ENCODE results near the gene PLCB4. TPM values are rescaled to one million over a fixed set of nuclear protein-coding genes. Genes with fewer than 3 reads are reported as not detected.

PLCB4 gene
- total RNA-seq, 2 donors from 2014 or later: not detected

GRCh38 chr20:9348316-9348715 lies 279.4 kb downstream of the PLCB4 start:
- Mint-ChIP-seq H3K4me3 (no peak overlapping the region), H3K27ac (no peak overlapping the region), H3K4me1 (ENCODE audit: low read depth in 2 of 2) (no peaks in the 10 kb centered on the region), H3K9me3 (peaks cover 3% of the 10 kb centered on the region), H3K27me3 (peaks cover 4 to 5% of the 10 kb centered on the region in 2 donors), H3K36me3 (no peaks in the 10 kb centered on the region)
- ATAC-seq: no peak
- no peak for DNase-seq (ENCODE audit: low spot score)

DNA sequence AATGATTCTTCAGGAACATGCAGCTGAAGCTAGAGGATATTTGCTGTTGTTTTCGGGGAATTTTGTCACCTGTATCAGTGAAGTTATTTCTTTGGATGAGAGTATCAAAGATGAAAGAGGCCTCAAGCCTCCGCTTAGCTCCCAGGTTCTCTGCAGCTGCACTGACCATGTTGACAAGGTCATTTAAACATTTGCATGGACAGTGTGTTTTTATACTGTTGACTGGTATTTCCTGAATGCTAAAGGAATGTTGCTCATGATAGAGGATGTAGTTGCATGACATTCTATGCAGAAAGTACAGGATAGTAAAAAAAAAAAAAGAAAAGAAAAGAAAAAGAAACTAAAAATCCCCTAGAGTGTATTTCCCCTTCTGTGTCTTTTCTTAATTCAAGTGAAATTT lies 279.9 kb downstream of the PLCB4 start:
- Mint-ChIP-seq H3K4me1 (ENCODE audit: low read depth in 2 of 2) (no peaks in the 10 kb centered on the region), H3K4me3 (no peak overlapping the region)

GRCh38 chr20:9349249-9349648 lies 280.4 kb downstream of the PLCB4 start:
- Mint-ChIP-seq H3K4me1 (ENCODE audit: low read depth in 2 of 2) (no peaks in the 10 kb centered on the region), H3K36me3 (no peaks in the 10 kb centered on the region), H3K9me3 (peaks cover 1% of the 10 kb centered on the region), H3K27ac (no peak overlapping the region), H3K27me3 (peaks cover 1 to 3% of the 10 kb centered on the region in 2 donors), H3K4me3 (no peak overlapping the region)
- ATAC-seq: no peak
- DNase-seq (ENCODE audit: low spot score): no peak

More for the DNA sequence above, 279.9 kb downstream of the PLCB4 start:
- H3K36me3 Mint-ChIP-seq: no peaks in the 10 kb centered on the region
- DNase-seq (ENCODE audit: low spot score): no peak
- H3K9me3 Mint-ChIP-seq: peaks cover 3% of the 10 kb centered on the region
- H3K27ac Mint-ChIP-seq: no peak overlapping the region
- H3K27me3 Mint-ChIP-seq: peaks cover 4 to 5% of the 10 kb centered on the region in 2 donors
- no peak for ATAC-seq

- ATAC-seq (no peak), DNase-seq (ENCODE audit: low spot score) (no peak)
- Mint-ChIP-seq H3K27me3 (no peaks in the 10 kb centered on the region), H3K36me3 (no peaks in the 10 kb centered on the region), H3K4me3 (no peak overlapping the region), H3K4me1 (ENCODE audit: low read depth in 2 of 2) (no peaks in the 10 kb centered on the region), H3K27ac (no peak overlapping the region), H3K9me3 (no peaks in the 10 kb centered on the region)
Measured at GRCh38 chr20:9352739-9353138, 283.9 kb downstream of the PLCB4 start.

GRCh38 chr20:9353180-9353915 lies 284.5 kb downstream of the PLCB4 start:
- ATAC-seq: no peak
- H3K4me1 Mint-ChIP-seq (ENCODE audit: low read depth in 2 of 2): no peaks in the 10 kb centered on the region
- no peak overlapping the region for H3K4me3 Mint-ChIP-seq
- H3K27ac Mint-ChIP-seq: no peak overlapping the region
- no peaks in the 10 kb centered on the region for H3K27me3 Mint-ChIP-seq
- no peaks in the 10 kb centered on the region for H3K9me3 Mint-ChIP-seq
- H3K36me3 Mint-ChIP-seq: no peaks in the 10 kb centered on the region
- DNase-seq (ENCODE audit: low spot score): no peak

GRCh38 chr20:9353916-9354276 lies 285.0 kb downstream of the PLCB4 start:
- no peak for ATAC-seq
- Mint-ChIP-seq H3K27me3 (no peaks in the 10 kb centered on the region), H3K27ac (no peak overlapping the region), H3K36me3 (no peaks in the 10 kb centered on the region), H3K9me3 (no peaks in the 10 kb centered on the region), H3K4me3 (no peak overlapping the region), H3K4me1 (ENCODE audit: low read depth in 2 of 2) (no peaks in the 10 kb centered on the region)
- DNase-seq (ENCODE audit: low spot score): no peak

DNA sequence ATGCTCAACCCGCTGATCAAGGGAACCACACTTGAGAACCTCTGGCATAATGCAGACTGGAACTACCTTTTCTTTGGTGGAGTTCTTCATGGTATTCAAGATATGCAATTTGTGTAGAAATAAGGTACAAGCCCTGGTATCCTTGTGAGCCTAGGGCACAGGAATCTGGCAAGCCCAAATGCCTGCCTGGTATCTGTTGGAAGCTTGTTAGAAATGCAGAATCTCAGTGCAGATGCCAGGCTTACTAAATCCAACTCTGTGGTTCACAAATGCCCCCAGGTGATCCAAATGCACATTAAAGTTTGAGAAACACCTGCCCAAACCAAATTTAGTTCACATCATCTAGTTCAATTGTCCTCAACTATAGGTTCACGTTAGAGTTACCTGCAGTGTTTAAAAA lies 285.7 kb downstream of the PLCB4 start:
- ATAC-seq: no peak
- H3K9me3 Mint-ChIP-seq: no peaks in the 10 kb centered on the region
- no peak overlapping the region for H3K27ac Mint-ChIP-seq
- no peaks in the 10 kb centered on the region for H3K36me3 Mint-ChIP-seq
- H3K27me3 Mint-ChIP-seq: no peaks in the 10 kb centered on the region
- no peaks in the 10 kb centered on the region for H3K4me1 Mint-ChIP-seq (ENCODE audit: low read depth in 2 of 2)
- no peak overlapping the region for H3K4me3 Mint-ChIP-seq
- DNase-seq (ENCODE audit: low spot score): no peak

DNA sequence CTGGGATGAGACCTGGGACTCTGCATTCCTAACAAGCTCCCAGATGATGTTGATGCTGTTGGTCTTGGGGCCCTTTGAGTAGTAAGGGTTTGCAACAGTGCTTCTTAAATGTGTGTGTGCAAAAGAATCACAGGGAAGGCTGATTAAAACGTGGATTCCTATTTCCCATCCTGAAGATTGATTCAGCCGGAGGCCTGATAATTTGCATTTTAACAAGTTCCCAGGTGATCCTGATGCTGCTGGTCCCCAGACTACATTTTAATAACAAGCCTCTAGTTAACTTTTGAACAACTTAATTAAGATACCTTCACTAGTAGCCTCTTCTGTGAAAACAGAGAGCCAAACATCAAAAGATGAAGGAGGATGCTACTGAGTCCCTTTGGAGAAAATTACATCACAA lies 289.1 kb downstream of the PLCB4 start:
- no peaks in the 10 kb centered on the region for H3K36me3 Mint-ChIP-seq
- H3K27ac Mint-ChIP-seq: no peak overlapping the region
- DNase-seq (ENCODE audit: low spot score): no peak
- no peaks in the 10 kb centered on the region for H3K9me3 Mint-ChIP-seq
- H3K27me3 Mint-ChIP-seq: no peaks in the 10 kb centered on the region
- no peaks in the 10 kb centered on the region for H3K4me1 Mint-ChIP-seq (ENCODE audit: low read depth in 2 of 2)
- ATAC-seq: no peak
- no peak overlapping the region for H3K4me3 Mint-ChIP-seq

DNA sequence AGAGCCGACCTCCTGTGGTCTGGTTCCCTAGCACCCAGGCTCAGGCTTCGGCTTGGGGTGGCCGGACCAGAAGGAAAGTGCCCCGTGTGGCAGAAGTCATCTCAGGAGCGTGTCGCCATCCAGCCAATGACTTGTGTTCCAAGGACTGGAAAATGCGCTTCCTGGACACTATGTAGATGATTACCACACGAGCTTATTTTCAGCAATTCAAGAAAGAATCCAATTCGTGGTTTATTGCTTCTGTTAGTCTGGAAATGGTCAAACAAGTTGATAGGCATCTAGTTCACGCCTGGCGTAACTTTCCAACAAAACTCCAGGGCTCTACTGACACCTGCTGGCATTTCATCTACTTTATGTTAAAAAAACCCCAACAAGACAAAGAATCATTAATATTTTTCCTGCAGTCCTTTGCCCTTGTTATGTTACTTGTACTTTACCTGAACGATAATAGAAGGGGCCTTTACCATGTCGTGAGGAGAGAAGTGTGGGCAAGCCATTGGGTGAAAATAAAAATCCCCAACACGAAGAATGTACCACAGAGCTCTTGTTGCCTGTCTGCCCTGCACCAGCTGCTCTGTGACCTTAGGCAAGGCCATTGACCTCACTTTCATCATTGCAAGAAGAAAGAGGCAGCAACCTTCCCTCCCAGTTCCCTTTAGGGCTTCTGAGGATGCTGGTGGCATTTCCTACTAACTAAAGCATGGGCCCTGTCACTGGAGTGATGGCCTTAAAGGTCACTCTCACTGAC lies 290.8 kb downstream of the PLCB4 start:
- no peak overlapping the region for H3K27ac Mint-ChIP-seq
- no peaks in the 10 kb centered on the region for H3K27me3 Mint-ChIP-seq
- H3K9me3 Mint-ChIP-seq: no peaks in the 10 kb centered on the region
- H3K36me3 Mint-ChIP-seq: no peaks in the 10 kb centered on the region
- no peak for ATAC-seq
- H3K4me3 Mint-ChIP-seq: no peak overlapping the region
- no peaks in the 10 kb centered on the region for H3K4me1 Mint-ChIP-seq (ENCODE audit: low read depth in 2 of 2)
- DNase-seq (ENCODE audit: low spot score): no peak

GRCh38 chr20:9360431-9360830 lies 291.5 kb downstream of the PLCB4 start:
- H3K4me1 Mint-ChIP-seq (ENCODE audit: low read depth in 2 of 2): no peaks in the 10 kb centered on the region
- H3K27ac Mint-ChIP-seq: no peak overlapping the region
- no peaks in the 10 kb centered on the region for H3K36me3 Mint-ChIP-seq
- H3K27me3 Mint-ChIP-seq: no peaks in the 10 kb centered on the region
- DNase-seq (ENCODE audit: low spot score) (no peak), ATAC-seq (no peak)
- H3K9me3 Mint-ChIP-seq: no peaks in the 10 kb centered on the region
- no peak overlapping the region for H3K4me3 Mint-ChIP-seq

- no peak for DNase-seq (ENCODE audit: low spot score)
- no peak for ATAC-seq
- Mint-ChIP-seq H3K4me1 (ENCODE audit: low read depth in 2 of 2) (no peaks in the 10 kb centered on the region), H3K4me3 (no peak overlapping the region), H3K27ac (no peak overlapping the region), H3K36me3 (no peaks in the 10 kb centered on the region), H3K9me3 (no peaks in the 10 kb centered on the region), H3K27me3 (no peaks in the 10 kb centered on the region)
Measured at GRCh38 chr20:9363673-9364072, 294.8 kb downstream of the PLCB4 start.

DNA sequence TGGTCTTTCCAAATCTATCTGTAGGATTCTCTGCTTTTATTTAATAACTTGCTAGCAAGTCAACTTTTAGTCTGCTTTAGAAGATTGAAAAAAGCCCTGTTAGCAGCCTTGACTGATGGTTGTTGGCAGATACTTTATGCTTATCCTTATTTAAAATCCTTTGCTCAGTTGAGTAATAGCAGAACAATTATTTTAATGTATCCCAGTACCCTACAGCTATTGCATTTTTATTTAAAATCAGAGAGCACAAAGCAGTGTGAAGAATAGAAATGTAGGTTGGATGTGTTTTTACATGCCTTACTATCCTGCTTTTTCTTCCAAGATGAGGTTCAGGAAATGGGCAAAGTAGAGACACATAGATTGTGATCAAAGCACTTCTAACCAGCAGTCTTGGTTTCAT lies 298.4 kb downstream of the PLCB4 start:
- Mint-ChIP-seq H3K9me3 (no peaks in the 10 kb centered on the region), H3K4me1 (ENCODE audit: low read depth in 2 of 2) (no peaks in the 10 kb centered on the region), H3K4me3 (no peak overlapping the region), H3K27me3 (no peaks in the 10 kb centered on the region), H3K36me3 (no peaks in the 10 kb centered on the region), H3K27ac (no peak overlapping the region)
- no peak for ATAC-seq
- DNase-seq (ENCODE audit: low spot score): no peak

GRCh38 chr20:9367746-9368145 lies 298.9 kb downstream of the PLCB4 start:
- H3K4me1 Mint-ChIP-seq (ENCODE audit: low read depth in 2 of 2): no peaks in the 10 kb centered on the region
- no peaks in the 10 kb centered on the region for H3K9me3 Mint-ChIP-seq
- DNase-seq (ENCODE audit: low spot score): no peak
- no peaks in the 10 kb centered on the region for H3K27me3 Mint-ChIP-seq
- H3K4me3 Mint-ChIP-seq: no peak overlapping the region
- no peaks in the 10 kb centered on the region for H3K36me3 Mint-ChIP-seq
- ATAC-seq: no peak
- no peak overlapping the region for H3K27ac Mint-ChIP-seq

GRCh38 chr20:9368893-9369292 lies 300.0 kb downstream of the PLCB4 start:
- no peaks in the 10 kb centered on the region for H3K9me3 Mint-ChIP-seq
- H3K27ac Mint-ChIP-seq: no peak overlapping the region
- DNase-seq (ENCODE audit: low spot score) (no peak), ATAC-seq (no peak)
- H3K4me1 Mint-ChIP-seq (ENCODE audit: low read depth in 2 of 2): no peaks in the 10 kb centered on the region
- no peaks in the 10 kb centered on the region for H3K27me3 Mint-ChIP-seq
- no peak overlapping the region for H3K4me3 Mint-ChIP-seq
- H3K36me3 Mint-ChIP-seq: no peaks in the 10 kb centered on the region

All from natural killer cell treated with Interleukin-12 subunit alpha and Interleukin-12 subunit beta and Interleukin-15 and Interleukin-18, amount 100 ng/mL, for 72 hours (primary cell).